Measurements from ENCODE around the gene CSMD2. TPM values are rescaled to one million over a fixed set of nuclear protein-coding genes. Genes with fewer than 3 reads are reported as not detected.

The CSMD2 gene
- total RNA-seq, 1 experiment from 2014 or later: not detected

DNA sequence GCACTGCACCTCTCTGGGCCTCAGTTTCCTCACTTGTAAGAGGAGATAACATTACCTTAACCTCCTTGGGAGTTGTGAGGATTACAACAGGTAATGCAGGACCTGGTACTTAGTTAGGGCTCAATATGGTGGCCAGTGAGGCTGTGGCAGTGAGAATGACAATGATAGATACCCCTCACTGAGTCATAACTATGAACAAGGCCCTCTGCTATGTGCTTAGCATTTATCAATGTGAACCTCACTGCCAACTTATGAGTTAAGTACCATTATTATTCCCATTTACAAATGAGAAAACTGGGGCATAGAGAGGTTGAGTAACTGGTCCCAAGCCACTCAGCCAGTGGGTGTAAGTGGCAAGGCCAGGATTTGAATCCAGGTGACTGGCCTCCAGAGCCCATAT, 236.8 kb downstream of the CSMD2 start:
- no peaks in the 10 kb centered on the region for H3K4me1 ChIP-seq (replicated peaks; ENCODE audit: insufficient read depth)
- peaks cover 4% of the 10 kb centered on the region; the same call in 1 of the 2 replicates for H3K27me3 ChIP-seq (ENCODE audit: insufficient read depth, low read depth)
- no peak for DNase-seq
- H3K4me3 ChIP-seq: no peak overlapping the region
- CTCF ChIA-PET: no interaction called here
- BruUV-seq (replicated peaks): no TSS peak
- no peaks in the 10 kb centered on the region for H3K9me3 ChIP-seq (ENCODE audit: insufficient read depth, low read depth)
- H3K27ac ChIP-seq: no peak overlapping the region
- no peaks in the 10 kb centered on the region for H4K20me1 ChIP-seq (ENCODE audit: insufficient read depth)
- H3F3A ChIP-seq (ENCODE audit: insufficient read depth, low read depth): no peaks in the 10 kb centered on the region
- H3K9me2 ChIP-seq (ENCODE audit: insufficient read depth): no peaks in the 10 kb centered on the region
- POLR2A ChIA-PET (ENCODE audit: unreplicated experiment): no interaction called here
- intact Hi-C loops (cut with micrococcal nuclease; ENCODE audit: unreplicated experiment): no loop called here
- no peaks in the 10 kb centered on the region for H3K79me2 ChIP-seq (ENCODE audit: low read depth)
- H2AFZ ChIP-seq: no peak overlapping the region
- no peak overlapping the region for H3K4me2 ChIP-seq
- TF ChIP-seq, protein P1, sequence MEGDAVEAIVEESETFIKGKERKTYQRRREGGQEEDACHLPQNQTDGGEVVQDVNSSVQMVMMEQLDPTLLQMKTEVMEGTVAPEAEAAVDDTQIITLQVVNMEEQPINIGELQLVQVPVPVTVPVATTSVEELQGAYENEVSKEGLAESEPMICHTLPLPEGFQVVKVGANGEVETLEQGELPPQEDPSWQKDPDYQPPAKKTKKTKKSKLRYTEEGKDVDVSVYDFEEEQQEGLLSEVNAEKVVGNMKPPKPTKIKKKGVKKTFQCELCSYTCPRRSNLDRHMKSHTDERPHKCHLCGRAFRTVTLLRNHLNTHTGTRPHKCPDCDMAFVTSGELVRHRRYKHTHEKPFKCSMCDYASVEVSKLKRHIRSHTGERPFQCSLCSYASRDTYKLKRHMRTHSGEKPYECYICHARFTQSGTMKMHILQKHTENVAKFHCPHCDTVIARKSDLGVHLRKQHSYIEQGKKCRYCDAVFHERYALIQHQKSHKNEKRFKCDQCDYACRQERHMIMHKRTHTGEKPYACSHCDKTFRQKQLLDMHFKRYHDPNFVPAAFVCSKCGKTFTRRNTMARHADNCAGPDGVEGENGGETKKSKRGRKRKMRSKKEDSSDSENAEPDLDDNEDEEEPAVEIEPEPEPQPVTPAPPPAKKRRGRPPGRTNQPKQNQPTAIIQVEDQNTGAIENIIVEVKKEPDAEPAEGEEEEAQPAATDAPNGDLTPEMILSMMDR (conservative IDR thresholded peaks at IDR 0.05): no peak
- no peak for TF ChIP-seq EZH2 (IDR thresholded peaks at IDR 0.05; ENCODE audit: low read depth)
- no peaks in the 10 kb centered on the region for H3K36me3 ChIP-seq (ENCODE audit: low read depth)

DNA sequence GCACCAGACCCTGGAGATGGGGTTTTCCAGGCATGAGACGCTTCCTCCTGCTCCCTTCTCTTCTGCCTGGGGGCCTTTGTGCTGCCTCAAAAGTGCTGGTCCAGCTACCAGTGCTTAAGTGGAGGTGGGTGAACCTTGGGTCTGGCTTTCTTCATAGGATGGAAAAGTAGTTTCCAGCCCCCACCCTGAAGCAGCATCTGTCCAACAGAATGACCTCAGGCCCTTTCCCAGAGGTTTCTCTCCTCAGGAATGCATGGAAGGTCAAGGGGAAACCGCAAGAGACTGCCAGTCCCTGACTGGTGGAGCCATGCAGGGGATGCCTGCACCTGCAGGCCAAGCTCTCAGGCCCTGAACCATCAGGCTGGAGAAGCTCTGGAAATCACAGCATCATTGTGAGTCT, 237.3 kb downstream of the CSMD2 start:
- no peaks in the 10 kb centered on the region for H3F3A ChIP-seq (ENCODE audit: insufficient read depth, low read depth)
- H2AFZ ChIP-seq: no peak overlapping the region
- no peaks in the 10 kb centered on the region for H4K20me1 ChIP-seq (ENCODE audit: insufficient read depth)
- H3K4me3 ChIP-seq: no peak overlapping the region
- ChIA-PET POLR2A (ENCODE audit: unreplicated experiment) (no interaction called here), CTCF (no interaction called here)
- H3K36me3 ChIP-seq (ENCODE audit: low read depth): no peaks in the 10 kb centered on the region
- H3K79me2 ChIP-seq (ENCODE audit: low read depth): no peaks in the 10 kb centered on the region
- BruUV-seq (replicated peaks): no TSS peak
- intact Hi-C loops (cut with micrococcal nuclease; ENCODE audit: unreplicated experiment): no loop called here
- H3K4me2 ChIP-seq: no peak overlapping the region
- H3K9me2 ChIP-seq (ENCODE audit: insufficient read depth): no peaks in the 10 kb centered on the region
- no peak for DNase-seq
- H3K9me3 ChIP-seq (ENCODE audit: insufficient read depth, low read depth): no peaks in the 10 kb centered on the region
- TF ChIP-seq EZH2 (IDR thresholded peaks at IDR 0.05; ENCODE audit: low read depth): no peak
- TF ChIP-seq, protein P1 (conservative IDR thresholded peaks at IDR 0.05): no peak
- H3K4me1 ChIP-seq (replicated peaks; ENCODE audit: insufficient read depth): no peaks in the 10 kb centered on the region
- H3K27me3 ChIP-seq (ENCODE audit: insufficient read depth, low read depth): peaks cover 4% of the 10 kb centered on the region; the same call in 1 of the 2 replicates
- no peak overlapping the region for H3K27ac ChIP-seq

DNA sequence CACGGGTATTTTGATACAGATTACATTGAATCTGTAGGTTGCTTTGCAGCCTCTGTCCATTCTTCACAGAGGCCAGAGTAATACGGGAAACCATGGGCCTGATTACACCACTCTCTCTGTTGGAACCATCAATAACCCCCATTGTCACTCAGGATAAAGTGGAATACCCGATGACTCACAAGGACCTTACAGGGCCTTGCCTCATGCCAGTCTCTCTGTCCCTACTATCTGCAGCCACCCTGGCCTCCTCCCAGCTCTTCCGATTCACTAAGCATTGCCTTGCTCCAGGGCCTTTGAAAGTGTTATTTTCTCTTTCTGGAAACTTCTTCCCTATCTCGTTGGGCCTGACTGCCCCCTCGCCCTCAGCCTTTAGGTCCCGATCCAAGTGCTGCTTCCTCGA, 239.4 kb downstream of the CSMD2 start:
- H3K36me3 ChIP-seq (ENCODE audit: low read depth): no peaks in the 10 kb centered on the region
- H3K27me3 ChIP-seq (ENCODE audit: insufficient read depth, low read depth): no peaks in the 10 kb centered on the region; the same call in 1 of the 2 replicates
- no TSS peak for BruUV-seq (replicated peaks)
- no peaks in the 10 kb centered on the region for H3K9me3 ChIP-seq (ENCODE audit: insufficient read depth, low read depth)
- DNase-seq: no peak
- no peak for TF ChIP-seq EZH2 (IDR thresholded peaks at IDR 0.05; ENCODE audit: low read depth)
- TF ChIP-seq, protein P1 (conservative IDR thresholded peaks at IDR 0.05): no peak
- H3K4me2 ChIP-seq: no peak overlapping the region
- H3F3A ChIP-seq (ENCODE audit: insufficient read depth, low read depth): no peaks in the 10 kb centered on the region
- H3K9me2 ChIP-seq (ENCODE audit: insufficient read depth): no peaks in the 10 kb centered on the region
- H3K4me3 ChIP-seq: no peak overlapping the region
- H4K20me1 ChIP-seq (ENCODE audit: insufficient read depth): no peaks in the 10 kb centered on the region
- POLR2A ChIA-PET (ENCODE audit: unreplicated experiment): no interaction called here
- CTCF ChIA-PET: no interaction called here
- H3K4me1 ChIP-seq (replicated peaks; ENCODE audit: insufficient read depth): no peaks in the 10 kb centered on the region
- no peak overlapping the region for H3K27ac ChIP-seq
- no peaks in the 10 kb centered on the region for H3K79me2 ChIP-seq (ENCODE audit: low read depth)
- intact Hi-C loops (cut with micrococcal nuclease; ENCODE audit: unreplicated experiment): no loop called here
- no peak overlapping the region for H2AFZ ChIP-seq

Measured in PC-9 (cell line).